Gastroesophageal sphincter (tissue), 4 donors: ENCODE data around the gene LGALSL. TPM values are rescaled to one million over a fixed set of nuclear protein-coding genes. Genes with fewer than 3 reads are reported as not detected.

ENCODE experiments used
- ATAC-seq: fragments of 150-250 bp; one replicate; pipeline ENCODE4 v1.9.1; 2016; ENCODE audit warnings: mild to moderate bottlenecking, moderate library complexity
- H3K27ac ChIP-seq, 4 donors: fragments of 200-600 bp; sonication (generic) in 3 of 4; 1 replicate in 3 of 4; 2 replicates in 1 of 4; pipeline ENCODE4 v1.5.1; 2016 to 2019
- H3K27me3 ChIP-seq: fragments of 200-600 bp; sonication (generic); one replicate; pipeline ENCODE4 v1.5.1; 2019
- H3K36me3 ChIP-seq, 2 donors: fragments of 200-600 bp; sonication (generic); one replicate each; pipeline ENCODE4 v1.5.1; 2019; ENCODE audit warnings: control low read depth in 1 of 2
- H3K4me1 ChIP-seq, 3 donors: fragments of 200-600 bp; sonication (generic); 1 replicate in 2 of 3; 2 replicates in 1 of 3; pipeline ENCODE4 v1.5.1; 2016 to 2019; ENCODE audit warnings: control low read depth in 2 of 3
- H3K4me3 ChIP-seq, 2 donors: fragments of 200-600 bp; sonication (generic); one replicate each; pipeline ENCODE4 v1.5.1; 2019; ENCODE audit warnings: mild to moderate bottlenecking in 1 of 2, moderate library complexity in 1 of 2
- H3K9me3 ChIP-seq, 3 donors: fragments of 200-600 bp; sonication (generic); one replicate each; pipeline ENCODE4 v1.5.1; 2017 to 2019; ENCODE audit warnings: control low read depth in 2 of 3
- CTCF ChIP-seq, 4 experiments: fragments of 200-600 bp in 2 of 4; fragments of 450-650 bp in 2 of 4; sonication (generic) in 1 of 4; IDR thresholded peaks; one replicate each; pipeline ENCODE4 v1.5.1; 2017 to 2019; ENCODE audit warnings: antibody characterized with exemption in 4 of 4, mild to moderate bottlenecking in 2 of 4, moderate library complexity in 2 of 4
- EP300 ChIP-seq: sonication (generic); formaldehyde crosslinking; IDR thresholded peaks from one replicate; pipeline ENCODE4 v1.6.1; 2017; ENCODE audit warnings: antibody characterized with exemption, mild to moderate bottlenecking
- POLR2A ChIP-seq, 2 donors: fragments of 450-650 bp; IDR thresholded peaks; one replicate each; pipeline ENCODE4 v1.6.1; 2017; ENCODE audit warnings: antibody characterized with exemption in 2 of 2, mild to moderate bottlenecking in 2 of 2, moderate library complexity in 1 of 2
- POLR2AphosphoS5 ChIP-seq: sonication (generic); formaldehyde crosslinking; IDR thresholded peaks from one replicate; pipeline ENCODE4 v1.6.1; 2017; ENCODE audit warnings: antibody characterized with exemption
- WGBS, 2 donors: methylation state at CpG; one replicate each; pipeline ENCODE4 v1.1.5; 2018; ENCODE audit warnings: low coverage in 1 of 2; 5-methylcytosine and 5-hydroxymethylcytosine counted together
- total RNA-seq, 4 donors: library from RNA; depleted of rRNA; stranded (reverse); fragments of >200 nt; gene quantifications; one replicate each; pipeline ENCODE4 v1.1.0, GENCODE V29; 2016

LGALSL gene
- total RNA-seq, 4 donors from 2014 or later: 8.3 to 18.1 (median 12.8) TPM

- no peak for TF ChIP-seq POLR2A (IDR thresholded peaks at IDR 0.05)
- no peak for TF ChIP-seq CTCF (IDR thresholded peaks at IDR 0.05)
- no peak for TF ChIP-seq POLR2AphosphoS5
- no peak for TF ChIP-seq EP300
- no peak overlapping the region for H3K4me3 ChIP-seq
- no peaks in the 10 kb centered on the region for H3K9me3 ChIP-seq
- H3K27me3 ChIP-seq: no peaks in the 10 kb centered on the region
- no peak for ATAC-seq
- 76 to 100% methylated on average over 1 to 3 of the region's 5 CpGs for WGBS, 2 donors
- no peak overlapping the region for H3K27ac ChIP-seq
- no peaks in the 10 kb centered on the region for H3K36me3 ChIP-seq
- peaks cover 0 to 25% (median 3%) of the 10 kb centered on the region in 3 donors for H3K4me1 ChIP-seq
Observed at GRCh38 chr2:64489081-64489751, 35.3 kb downstream of the LGALSL start.

GRCh38 chr2:64491426-64491825 lies 37.5 kb downstream of the LGALSL start:
- 38 to 61% methylated on average over 4 of the region's 4 CpGs for WGBS, 2 donors

GRCh38 chr2:64492272-64492671 lies 38.3 kb downstream of the LGALSL start:
- Histone ChIP-seq H3K9me3 (no peaks in the 10 kb centered on the region), H3K4me1 (peaks cover 0 to 14% (median 3%) of the 10 kb centered on the region in 3 donors), H3K4me3 (no peak overlapping the region), H3K36me3 (no peaks in the 10 kb centered on the region), H3K27me3 (no peaks in the 10 kb centered on the region), H3K27ac (no peak overlapping the region)
- TF ChIP-seq POLR2A (IDR thresholded peaks at IDR 0.05): no peak
- WGBS, 2 donors: 81% methylated on average over 3 of the region's 3 CpGs; no CpG with 5 or more reads in 1 of the 2 donors
- no peak for ATAC-seq

More at GRCh38 chr2:64491426-64491825, 37.5 kb downstream of the LGALSL start:
- ATAC-seq: no peak
- Histone ChIP-seq H3K4me1 (peaks cover 0 to 14% (median 3%) of the 10 kb centered on the region in 3 donors), H3K27ac (no peak overlapping the region), H3K9me3 (no peaks in the 10 kb centered on the region), H3K4me3 (no peak overlapping the region), H3K36me3 (no peaks in the 10 kb centered on the region), H3K27me3 (no peaks in the 10 kb centered on the region)
- TF ChIP-seq EP300: no peak
- TF ChIP-seq CTCF (IDR thresholded peaks at IDR 0.05): no peak
- no peak for TF ChIP-seq POLR2AphosphoS5
- no peak for TF ChIP-seq POLR2A (IDR thresholded peaks at IDR 0.05)

GRCh38 chr2:64492821-64493220 lies 38.9 kb downstream of the LGALSL start:
- 84 to 88% methylated on average over 3 of the region's 3 CpGs for WGBS, 2 donors
- Histone ChIP-seq H3K36me3 (no peaks in the 10 kb centered on the region), H3K27me3 (peaks cover 2% of the 10 kb centered on the region), H3K4me3 (no peak overlapping the region), H3K4me1 (peaks cover 0 to 11% (median 3%) of the 10 kb centered on the region in 3 donors), H3K27ac (no peak overlapping the region), H3K9me3 (no peaks in the 10 kb centered on the region)
- TF ChIP-seq POLR2A (IDR thresholded peaks at IDR 0.05): no peak
- TF ChIP-seq EP300: no peak
- TF ChIP-seq CTCF (IDR thresholded peaks at IDR 0.05): no peak
- TF ChIP-seq POLR2AphosphoS5: no peak
- ATAC-seq: no peak

- ATAC-seq: no peak
- Histone ChIP-seq H3K36me3 (no peaks in the 10 kb centered on the region), H3K27ac (no peak overlapping the region), H3K27me3 (peaks cover 6% of the 10 kb centered on the region), H3K4me3 (no peak overlapping the region), H3K4me1 (peaks cover 0 to 1% (median 0%) of the 10 kb centered on the region in 3 donors), H3K9me3 (no peaks in the 10 kb centered on the region)
- TF ChIP-seq CTCF (IDR thresholded peaks at IDR 0.05) (no peak), EP300 (no peak)
- WGBS, 2 donors: 98% methylated on average over 4 of the region's 4 CpGs; no CpG with 5 or more reads in 1 of the 2 donors
Observed at GRCh38 chr2:64493788-64494187, 39.8 kb downstream of the LGALSL start.
